Measurements from ENCODE around the gene IGF1R. TPM values are rescaled to one million over a fixed set of nuclear protein-coding genes. Genes with fewer than 3 reads are reported as not detected.

Gene IGF1R
- polyA plus RNA-seq, 1 experiment = 36.2 TPM

- Histone ChIP-seq H3K4me3 (ENCODE audit: low read depth, low read length) (no peak overlapping the region), H3K27me3 (ENCODE audit: control insufficient read depth, insufficient read depth, low read length) (no peaks in the 10 kb centered on the region), H3K36me3 (ENCODE audit: control insufficient read depth, insufficient read depth, low read length) (peaks cover 3% of the 10 kb centered on the region; the same call in 1 of the 2 replicates)
- no peak for TF ChIP-seq CTCF (IDR thresholded peaks at IDR 0.05; ENCODE audit: insufficient read depth, low read depth, low read length)
- ChIA-PET POLR2A (interaction anchor here (0.5 kb wide), 1 partner anchor 120 kb away, joined by 3 read pairs; no protein-coding TSS in a partner anchor), CTCF (interaction anchor here (0.8 to 2.2 kb wide), 4 partner anchors 9 to 377 kb away, joined by 3 to 5 read pairs (median 4); no protein-coding TSS in a partner anchor)
- no peak for DNase-seq (ENCODE audit: low read depth)
These were observed 247.8 kb downstream of the IGF1R start for GRCh38 chr15:98896002-98896721.

GRCh38 chr15:98896802-98897732 is 248.7 kb downstream of the IGF1R start:
- Histone ChIP-seq H3K27me3 (ENCODE audit: control insufficient read depth, insufficient read depth, low read length) (no peaks in the 10 kb centered on the region), H3K4me3 (ENCODE audit: low read depth, low read length) (no peak overlapping the region), H3K36me3 (ENCODE audit: control insufficient read depth, insufficient read depth, low read length) (no peaks in the 10 kb centered on the region)
- no peak for TF ChIP-seq CTCF (IDR thresholded peaks at IDR 0.05; ENCODE audit: insufficient read depth, low read depth, low read length)
- DNase-seq (ENCODE audit: low read depth) = peak; percentile 100
- ChIA-PET POLR2A (no interaction called here), CTCF (interaction anchor here (0.9 to 2.2 kb wide), 3 partner anchors 8 to 118 kb away, joined by 4 to 5 read pairs (median 5); no protein-coding TSS in a partner anchor)

GRCh38 chr15:98898122-98898521 is 249.8 kb downstream of the IGF1R start:
- CTCF ChIA-PET = interaction anchor here (1.3 kb wide), 1 partner anchor 16 kb away, joined by 4 read pairs; no protein-coding TSS in a partner anchor
- POLR2A ChIA-PET = no interaction called here

GRCh38 chr15:98899272-98900021 is 251.1 kb downstream of the IGF1R start:
- DNase-seq (ENCODE audit: low read depth) = no peak
- H3K27me3 ChIP-seq (ENCODE audit: control insufficient read depth, insufficient read depth, low read length) = no peaks in the 10 kb centered on the region
- TF ChIP-seq CTCF (IDR thresholded peaks at IDR 0.05; ENCODE audit: insufficient read depth, low read depth, low read length) = no peak
- ChIA-PET POLR2A (no interaction called here), CTCF (interaction anchor here (1.2 kb wide), 1 partner anchor 380 kb away, joined by 3 read pairs; no protein-coding TSS in a partner anchor)
- no peak overlapping the region for H3K4me3 ChIP-seq (ENCODE audit: low read depth, low read length)
- H3K36me3 ChIP-seq (ENCODE audit: control insufficient read depth, insufficient read depth, low read length) = no peaks in the 10 kb centered on the region

More at GRCh38 chr15:98898122-98898521, 249.8 kb downstream of the IGF1R start:
- no peaks in the 10 kb centered on the region for H3K36me3 ChIP-seq (ENCODE audit: control insufficient read depth, insufficient read depth, low read length)
- no peak for DNase-seq (ENCODE audit: low read depth)
- TF ChIP-seq CTCF (IDR thresholded peaks at IDR 0.05; ENCODE audit: insufficient read depth, low read depth, low read length) = no peak
- H3K27me3 ChIP-seq (ENCODE audit: control insufficient read depth, insufficient read depth, low read length) = no peaks in the 10 kb centered on the region
- no peak overlapping the region for H3K4me3 ChIP-seq (ENCODE audit: low read depth, low read length)
